GM12878 (cell line): ENCODE data around the gene ANKDD1A. TPM values are rescaled to one million over a fixed set of nuclear protein-coding genes. Genes with fewer than 3 reads are reported as not detected.

Experiments used
- ATAC-seq: fragments of 200-7000 bp; cut with Tn5 transposase; 3 replicates; pipeline ENCODE4 v1.9.1; 2020; ENCODE audit warnings: mild to moderate bottlenecking, moderate library complexity
- BruUV-seq: library from RNA; stranded (reverse); fragments of 400-500 nt; replicated peaks from 2 replicates; lab custom pipeline; 2021; lab: Mats Ljungman, UMichigan
- CTCF ChIA-PET: fragments of 300-600 bp; sonication (Branson Sonifier 250); formaldehyde crosslinking; extraction: SDS; loops from one replicate; lab custom pipeline; 2021; ENCODE audit warnings: inconsistent platforms; lab: Yijun Ruan, JAX
- POLR2A ChIA-PET: fragments of 350-600 bp; formaldehyde crosslinking; extraction: SDS; loops from one replicate; lab custom pipeline; 2021; ENCODE audit warnings: inconsistent platforms; lab: Charles Lee
- RAD21 ChIA-PET: fragments of 300-600 bp; sonication (Branson Sonifier 250); formaldehyde crosslinking; loops from one replicate; lab custom pipeline; 2023; ENCODE audit warnings: antibody characterized with exemption; ENCODE audit not compliant: unreplicated experiment; lab: Charles Lee
- SMC1A ChIA-PET: fragments of 300-600 bp; sonication (Branson Sonifier 250); formaldehyde crosslinking; loops from one replicate; lab custom pipeline; 2023; ENCODE audit not compliant: unreplicated experiment, uncharacterized antibody; lab: Charles Lee
- DNase-seq: peaks from one replicate; pipeline ENCODE4 v3.0.0-alpha.2; 2011; ENCODE audit warnings: low read depth, low spot score
- FAIRE-seq: peaks from 3 replicates; lab custom pipeline; 2011; peaks lifted over from hg19 to GRCh38; lab: Jason Lieb, UNC
- H2AFZ ChIP-seq: 2 replicates; pipeline ENCODE4 v1.6.0; 2011; ENCODE audit warnings: low read depth, low read length, control low read depth; ENCODE audit not compliant: control insufficient read depth
- H3K27ac ChIP-seq: 2 replicates; pipeline ENCODE4 v1.5.1; 2011; ENCODE audit warnings: control low read depth; ENCODE audit not compliant: control insufficient read depth, insufficient read depth
- H3K27me3 ChIP-seq, 2 experiments: replicated peaks in 1 of 2; 2 replicates each; pipeline versions ENCODE4 v1.6.0 to v1.6.1; 2011; ENCODE audit warnings: low read length in 1 of 2; ENCODE audit not compliant: control insufficient read depth in 2 of 2, insufficient read depth in 2 of 2
- H3K36me3 ChIP-seq, 2 experiments: 2 replicates each; pipeline ENCODE4 v1.5.1; 2011; ENCODE audit warnings: low read length in 1 of 2; ENCODE audit not compliant: control insufficient read depth in 2 of 2, insufficient read depth in 2 of 2
- H3K4me1 ChIP-seq: 2 replicates; pipeline ENCODE4 v1.6.1; 2011; ENCODE audit warnings: mild to moderate bottlenecking, low read length, moderate library complexity, mixed read lengths; ENCODE audit not compliant: control insufficient read depth, insufficient read depth
- H3K4me2 ChIP-seq: 2 replicates; pipeline ENCODE4 v1.6.0; 2011; ENCODE audit warnings: control low read depth; ENCODE audit not compliant: control insufficient read depth, insufficient read depth
- H3K4me3 ChIP-seq: fragments of 200-600 bp; sonication (generic); 2 replicates; pipeline ENCODE4 v1.5.1; 2016
- H3K79me2 ChIP-seq: 2 replicates; pipeline ENCODE4 v1.6.0; 2011; ENCODE audit warnings: low read length; ENCODE audit not compliant: control insufficient read depth, insufficient read depth
- H3K9ac ChIP-seq: 2 replicates; pipeline ENCODE4 v1.8.0; 2011; ENCODE audit warnings: low read length, control low read depth, mixed read lengths; ENCODE audit not compliant: control insufficient read depth, insufficient read depth
- H3K9me3 ChIP-seq: replicated peaks from 3 replicates; pipeline ENCODE4 v1.5.1; 2011; ENCODE audit warnings: mild to moderate bottlenecking, low read length; ENCODE audit not compliant: control insufficient read depth, insufficient read depth
- H4K20me1 ChIP-seq: 2 replicates; pipeline ENCODE4 v1.6.0; 2011; ENCODE audit not compliant: control insufficient read depth, insufficient read depth
- ASH2L ChIP-seq: fragments of 300-600, 200-600 bp; sonication (generic); IDR thresholded peaks from 2 replicates; pipeline ENCODE4 v1.6.1; 2017; ENCODE audit warnings: low read depth, mild to moderate bottlenecking, borderline replicate concordance
- HSF1 ChIP-seq: fragments of 150-350 bp; IDR thresholded peaks from 2 replicates; pipeline ENCODE4 v1.6.1; 2014; ENCODE audit warnings: mild to moderate bottlenecking, low read depth, low read length
- NFXL1 ChIP-seq: fragments of 450-650 bp; IDR thresholded peaks from 2 replicates; pipeline ENCODE4 v1.6.1; 2017; ENCODE audit warnings: antibody characterized with exemption, mild to moderate bottlenecking, borderline replicate concordance
- NR2F1 ChIP-seq: fragments of 450-650 bp; conservative IDR thresholded peaks from 2 replicates; pipeline ENCODE4 v1.6.1; 2017; ENCODE audit warnings: mild to moderate bottlenecking
- RAD51 ChIP-seq: fragments of 450-650 bp; IDR thresholded peaks from 2 replicates; pipeline ENCODE4 v1.6.1; 2016; ENCODE audit warnings: moderate library complexity, mild to moderate bottlenecking, inconsistent platforms
- ZNF687 ChIP-seq: fragments of 450-650 bp; IDR thresholded peaks from 2 replicates; pipeline ENCODE4 v1.6.1; 2017; ENCODE audit warnings: mild to moderate bottlenecking, moderate library complexity
- WGBS: methylation state at CpG from one replicate; pipeline ENCODE4 v1.1.6; 2016; ENCODE audit warnings: low lambda C conversion rate; ENCODE audit not compliant: insufficient replicate concordance, insufficient coverage; ENCODE audit errors: missing lambda C conversion rate; 5-methylcytosine and 5-hydroxymethylcytosine counted together
- in situ Hi-C: fragments of 300-500 bp; cut with MboI; formaldehyde crosslinking; loops from 9 replicates; pipeline ENCODE4 v1.14.3; 2018; ENCODE audit warnings: mixed read lengths
- intact Hi-C: fragments of 100-400 bp; cut with micrococcal nuclease; formaldehyde crosslinking; loops from one replicate; pipeline ENCODE4 v1.14.2; 2022; ENCODE audit not compliant: unreplicated experiment
- polyA plus RNA-seq, 11 experiments: library from polyadenylated mRNA; depleted of rRNA in 4 of 11; unstranded in 6 of 11; stranded (reverse) in 5 of 11; fragments of >200 nt; fragmentation: Nextera tagmentation in 4 of 11; fragmentation: Illumina TruSeq in 1 of 11; extraction: Ambion mirVana in 4 of 11; extraction: Trizol in 1 of 11; gene quantifications; 1 replicate in 1 of 11; 2 replicates in 10 of 11; pipeline versions ENCODE4 v1.2.1 to v1.2.3, GENCODE V29; 2011 to 2016; ENCODE audit warnings: inconsistent platforms in 2 of 11, missing spikeins in 2 of 11, low read depth in 1 of 11
- total RNA-seq, 4 experiments: library from RNA; depleted of rRNA in 3 of 4; stranded (reverse); fragments of >200 nt in 3 of 4; fragmentation: Illumina TruSeq in 1 of 4; extraction: Trizol in 1 of 4; gene quantifications; 2 replicates each; pipeline versions ENCODE4 v1.2.1 to v1.2.3, GENCODE V29; 2013 to 2021
- TF ChIP-seq, protein P1 (sequence below): fragments of 450-650 bp; IDR thresholded peaks from 2 replicates; pipeline ENCODE4 v1.6.1; 2018; ENCODE audit warnings: mild to moderate bottlenecking, low read depth, moderate library complexity; ENCODE audit not compliant: partially characterized antibody

ANKDD1A gene
- total and polyA plus RNA-seq, 10 of the 15 experiments (the other 5 are each of a cell fraction or from before 2014, with no cell fraction given), result 1.5 to 6.6 (median 4.1) TPM

- TF ChIP-seq ZNF687 (no peak), HSF1 (no peak)
These were observed 86.2 kb downstream of the ANKDD1A start (continued) for GRCh38 chr15:64997745-64998375.

GRCh38 chr15:65004993-65005392 is 93.3 kb downstream of the ANKDD1A start:
- DNase-seq (no peak), ATAC-seq (no peak), FAIRE-seq (no peak)
- ChIA-PET SMC1A (interaction anchor here (1.0 to 1.5 kb wide), 2 partner anchors 10 to 20 kb away, joined by 4 to 5 read pairs; no protein-coding TSS in a partner anchor), RAD21 (no interaction called here), POLR2A (interaction anchor here (0.7 kb wide), 1 partner anchor 165 kb away, joined by 4 read pairs; no protein-coding TSS in a partner anchor), CTCF (interaction anchor here (0.7 to 1.1 kb wide), 2 partner anchors 10 to 352 kb away, joined by 4 read pairs; no protein-coding TSS in a partner anchor)
- Histone ChIP-seq H3K79me2 (no peaks in the 10 kb centered on the region), H3K27ac (no peak overlapping the region), H3K4me2 (no peak overlapping the region), H3K36me3 (no peaks in the 10 kb centered on the region), H3K27me3 (no peaks in the 10 kb centered on the region), H2AFZ (no peak overlapping the region), H3K4me1 (no peaks in the 10 kb centered on the region), H3K9ac (no peak overlapping the region), H3K9me3 (no peaks in the 10 kb centered on the region), H4K20me1 (no peaks in the 10 kb centered on the region), H3K4me3 (no peak overlapping the region)
- in situ Hi-C loops, result no loop called here
- intact Hi-C loops, result no loop called here
- BruUV-seq, result no TSS peak
- 83% methylated on average over 3 of the region's 3 CpGs for WGBS
- TF ChIP-seq RAD51 (no peak), ASH2L (no peak), NFXL1 (no peak), NR2F1 (no peak)
- TF ChIP-seq, protein P1, sequence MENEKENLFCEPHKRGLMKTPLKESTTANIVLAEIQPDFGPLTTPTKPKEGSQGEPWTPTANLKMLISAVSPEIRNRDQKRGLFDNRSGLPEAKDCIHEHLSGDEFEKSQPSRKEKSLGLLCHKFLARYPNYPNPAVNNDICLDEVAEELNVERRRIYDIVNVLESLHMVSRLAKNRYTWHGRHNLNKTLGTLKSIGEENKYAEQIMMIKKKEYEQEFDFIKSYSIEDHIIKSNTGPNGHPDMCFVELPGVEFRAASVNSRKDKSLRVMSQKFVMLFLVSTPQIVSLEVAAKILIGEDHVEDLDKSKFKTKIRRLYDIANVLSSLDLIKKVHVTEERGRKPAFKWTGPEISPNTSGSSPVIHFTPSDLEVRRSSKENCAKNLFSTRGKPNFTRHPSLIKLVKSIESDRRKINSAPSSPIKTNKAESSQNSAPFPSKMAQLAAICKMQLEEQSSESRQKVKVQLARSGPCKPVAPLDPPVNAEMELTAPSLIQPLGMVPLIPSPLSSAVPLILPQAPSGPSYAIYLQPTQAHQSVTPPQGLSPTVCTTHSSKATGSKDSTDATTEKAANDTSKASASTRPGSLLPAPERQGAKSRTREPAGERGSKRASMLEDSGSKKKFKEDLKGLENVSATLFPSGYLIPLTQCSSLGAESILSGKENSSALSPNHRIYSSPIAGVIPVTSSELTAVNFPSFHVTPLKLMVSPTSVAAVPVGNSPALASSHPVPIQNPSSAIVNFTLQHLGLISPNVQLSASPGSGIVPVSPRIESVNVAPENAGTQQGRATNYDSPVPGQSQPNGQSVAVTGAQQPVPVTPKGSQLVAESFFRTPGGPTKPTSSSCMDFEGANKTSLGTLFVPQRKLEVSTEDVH, result no peak
